GM23338 (cell line): ENCODE data around the gene STARD3. TPM values are rescaled to one million over a fixed set of nuclear protein-coding genes. Genes with fewer than 3 reads are reported as not detected.

ENCODE experiments used
- ATAC-seq: fragments of 200-7000 bp; cut with Tn5 transposase; 3 replicates; pipeline ENCODE4 v1.9.1; 2020
- DNase-seq: peaks from one replicate; pipeline ENCODE4 v3.0.0-alpha.2; 2015; ENCODE audit warnings: low spot score
- H2AFZ ChIP-seq: fragments of 200-600 bp; sonication (generic); 2 replicates; pipeline ENCODE4 v1.8.0; 2016; ENCODE audit warnings: antibody characterized with exemption, mild to moderate bottlenecking, moderate library complexity
- H3F3A ChIP-seq: fragments of 200-600 bp; sonication (generic); replicated peaks from 2 replicates; pipeline ENCODE4 v1.8.0; 2017; ENCODE audit warnings: antibody characterized with exemption, mixed run types, low read depth
- H3K27ac ChIP-seq: fragments of 200-600 bp; sonication (generic); 2 replicates; pipeline ENCODE4 v1.6.1; 2016; ENCODE audit warnings: low read depth
- H3K27me3 ChIP-seq: fragments of 200-600 bp; sonication (generic); 2 replicates; pipeline ENCODE4 v1.8.0; 2016; ENCODE audit warnings: mild to moderate bottlenecking, mixed run types, moderate library complexity; ENCODE audit not compliant: insufficient read depth
- H3K36me3 ChIP-seq: fragments of 200-600 bp; sonication (generic); 2 replicates; pipeline ENCODE4 v1.8.0; 2016; ENCODE audit warnings: mild to moderate bottlenecking; ENCODE audit not compliant: insufficient read depth
- H3K4me1 ChIP-seq: fragments of 200-600 bp; sonication (generic); 2 replicates; pipeline ENCODE4 v1.8.0; 2016; ENCODE audit warnings: mild to moderate bottlenecking, moderate library complexity; ENCODE audit not compliant: insufficient read depth
- H3K4me2 ChIP-seq: fragments of 200-600 bp; sonication (generic); 2 replicates; pipeline ENCODE4 v1.7.1; 2017; ENCODE audit warnings: mixed run types
- H3K4me3 ChIP-seq: fragments of 200-600 bp; sonication (generic); 2 replicates; pipeline ENCODE4 v1.6.1; 2016; ENCODE audit warnings: mixed run types
- H3K79me2 ChIP-seq: fragments of 200-600 bp; sonication (generic); replicated peaks from 2 replicates; pipeline ENCODE4 v1.8.0; 2017; ENCODE audit warnings: mild to moderate bottlenecking; ENCODE audit not compliant: insufficient read depth
- H3K9me2 ChIP-seq: fragments of 200-600 bp; sonication (generic); 2 replicates; pipeline ENCODE4 v1.8.0; 2017; ENCODE audit not compliant: insufficient read depth
- H4K20me1 ChIP-seq: fragments of 200-600 bp; sonication (generic); replicated peaks from 2 replicates; pipeline ENCODE4 v1.8.0; 2017; ENCODE audit warnings: mild to moderate bottlenecking; ENCODE audit not compliant: insufficient read depth
- H3K27ac Mint-ChIP-seq: 2 replicates; pipeline ENCODE4 v1.8.0; 2020; ENCODE audit warnings: inconsistent platforms, mild to moderate bottlenecking, moderate library complexity, mixed read lengths
- H3K27me3 Mint-ChIP-seq: 3 replicates; pipeline ENCODE4 v1.8.0; 2022; ENCODE audit warnings: low read depth, mild to moderate bottlenecking, moderate library complexity, mixed read lengths, inconsistent platforms; ENCODE audit not compliant: insufficient read depth, poor library complexity
- H3K36me3 Mint-ChIP-seq: 3 replicates; pipeline ENCODE4 v1.8.0; 2021; ENCODE audit warnings: low read depth, mild to moderate bottlenecking, inconsistent platforms, moderate library complexity, mixed read lengths
- H3K4me1 Mint-ChIP-seq: 3 replicates; pipeline ENCODE4 v1.8.0; 2020; ENCODE audit warnings: mild to moderate bottlenecking, inconsistent platforms, mixed read lengths
- H3K4me3 Mint-ChIP-seq: 3 replicates; pipeline ENCODE4 v1.8.0; 2021; ENCODE audit warnings: moderate library complexity, mild to moderate bottlenecking, inconsistent platforms, mixed read lengths
- H3K9me3 Mint-ChIP-seq: 3 replicates; pipeline ENCODE4 v1.8.0; 2020; ENCODE audit warnings: moderate library complexity, mild to moderate bottlenecking, inconsistent platforms, mixed read lengths
- CREB1 ChIP-seq: fragments of 250-450 bp; sonication (Bioruptor Pico); IDR thresholded peaks from 2 replicates; pipeline ENCODE4 v1.5.0; 2020; ENCODE audit warnings: low read depth, mild to moderate bottlenecking, moderate library complexity
- CTCF ChIP-seq, 2 experiments: fragments of 200-600 bp in 1 of 2; sonication (generic) in 1 of 2; conservative IDR thresholded peaks; 2 replicates each; pipeline versions ENCODE4 v1.5.1 to v1.6.1; 2016 to 2017; ENCODE audit warnings: antibody characterized with exemption in 2 of 2, low read depth in 2 of 2, mild to moderate bottlenecking in 2 of 2, moderate library complexity in 1 of 2
- ETS1 ChIP-seq: IDR thresholded peaks from 2 replicates; pipeline ENCODE4 v1.6.1; 2016; ENCODE audit warnings: antibody characterized with exemption
- EZH2 ChIP-seq: fragments of 200-600 bp; sonication (generic); IDR thresholded peaks from one replicate; pipeline ENCODE4 v1.8.0; 2017; ENCODE audit warnings: antibody characterized with exemption, mild to moderate bottlenecking, low read depth; ENCODE audit not compliant: unreplicated experiment
- EZH2phosphoT487 ChIP-seq: fragments of 200-600 bp; sonication (generic); IDR thresholded peaks from one replicate; pipeline ENCODE4 v1.8.1; 2018; ENCODE audit warnings: antibody characterized with exemption; ENCODE audit not compliant: unreplicated experiment
- JUNB ChIP-seq: IDR thresholded peaks from one replicate; pipeline ENCODE4 v1.6.1; 2016; ENCODE audit warnings: antibody characterized with exemption; ENCODE audit not compliant: unreplicated experiment
- NANOG ChIP-seq: IDR thresholded peaks from 2 replicates; pipeline ENCODE4 v1.6.1; 2016; ENCODE audit warnings: antibody characterized with exemption, borderline replicate concordance
- POLR2AphosphoS5 ChIP-seq: IDR thresholded peaks from 2 replicates; pipeline ENCODE4 v1.6.1; 2016; ENCODE audit warnings: antibody characterized with exemption, low read depth
- REST ChIP-seq: IDR thresholded peaks from one replicate; pipeline ENCODE4 v1.6.1; 2018; ENCODE audit warnings: antibody characterized with exemption; ENCODE audit not compliant: unreplicated experiment
- ZNF331 ChIP-seq: fragments of 250-450 bp; sonication (Bioruptor Pico); IDR thresholded peaks from 2 replicates; pipeline ENCODE4 v1.5.0; 2020; ENCODE audit warnings: low read depth, mild to moderate bottlenecking, moderate library complexity
- ZNF462 ChIP-seq: fragments of 250-450 bp; sonication (Bioruptor Pico); IDR thresholded peaks from 2 replicates; pipeline ENCODE4 v1.5.0; 2020; ENCODE audit warnings: mild to moderate bottlenecking, moderate library complexity
- polyA plus RNA-seq: library from polyadenylated mRNA; unstranded; fragments of >200 nt; fragmentation: Nextera tagmentation; extraction: Ambion mirVana; gene quantifications from 2 replicates; pipeline ENCODE4 v1.2.1, GENCODE V29; 2016
- total RNA-seq: library from RNA; depleted of rRNA; stranded (reverse); fragments of >200 nt; shearing (Covaris generic); gene quantifications from 2 replicates; pipeline ENCODE4 v1.2.3, GENCODE V29; 2014

STARD3 gene
- total and polyA plus RNA-seq, 2 experiments from 2014 or later, result 26.4 to 53.3 TPM

GRCh38 chr17:39631403-39631802, 5.5 kb upstream of the STARD3 start:
- Mint-ChIP-seq H3K4me3 (peak overlapping the region; percentile 35), H3K36me3 (0 out of 3 replicates have a peak, but pooled peaks cover 2% of the 10 kb centered on the region)

More at GRCh38 chr17:39631403-39631802, 5.5 kb upstream of the STARD3 start:
- TF ChIP-seq EZH2, result no peak
- TF ChIP-seq ETS1, result peak; percentile 56
- no peak for TF ChIP-seq ZNF331
- TF ChIP-seq EZH2phosphoT487, result no peak
- no peak for TF ChIP-seq NANOG
- TF ChIP-seq JUNB, result no peak
- peak; percentile 74; the same call in 1 of the 2 replicates for TF ChIP-seq ZNF462 (CRISPR knock-in tag)
- TF ChIP-seq CTCF (conservative IDR thresholded peaks at IDR 0.05; ENCODE audit: low read depth in 2 of 2), result no peak
- peak; percentile 39; the same call in 1 of the 2 replicates for TF ChIP-seq POLR2AphosphoS5
- no peak for TF ChIP-seq CREB1 (CRISPR knock-in tag)
- no peak for TF ChIP-seq REST
- Histone ChIP-seq H3K4me2 (peak overlapping the region; percentile 95), H2AFZ (0 out of 2 replicates have a peak overlapping the region, but pooled peaks have one; percentile 11), H3K27me3 (peaks cover 30% of the 10 kb centered on the region), H3K9me2 (no peaks in the 10 kb centered on the region), H4K20me1 (no peaks in the 10 kb centered on the region), H3K36me3 (no peaks in the 10 kb centered on the region), H3F3A (peaks cover 11% of the 10 kb centered on the region; the same call in 1 of the 2 replicates), H3K79me2 (no peaks in the 10 kb centered on the region), H3K27ac (peak overlapping the region; percentile 32), H3K4me3 (peak overlapping the region; percentile 49), H3K4me1 (peaks cover 73% of the 10 kb centered on the region)
- H3K9me3 Mint-ChIP-seq, result no peaks in the 10 kb centered on the region; the same call in 2 of the 3 replicates
- peaks cover 73% of the 10 kb centered on the region for H3K4me1 Mint-ChIP-seq
- peak overlapping the region; percentile 37 for H3K27ac Mint-ChIP-seq
- ATAC-seq (peak; percentile 27), DNase-seq (peak; percentile 84)
- peaks cover 39% of the 10 kb centered on the region for H3K27me3 Mint-ChIP-seq
